ENCODE results near the gene HNRNPR.

HNRNPR gene

GRCh38 chr1:23369335-23370013, 25.4 kb upstream of the HNRNPR start, which contains the start of gene ZNF436:
Gene ZNF436 (minus strand): TSS chr1:23369836. CDS start chr1:23368005, 1,831 bp downstream.
- peak; percentile 89 for DNase-seq (ENCODE audit: low read depth)

- DNase-seq (ENCODE audit: low read depth), result peak; percentile 87
Observed at GRCh38 chr1:23368562-23369334, 24.7 kb upstream of the HNRNPR start.

- DNase-seq (ENCODE audit: low read depth), result peak; percentile 98
Observed at GRCh38 chr1:23367791-23368561, 23.9 kb upstream of the HNRNPR start.

GRCh38 chr1:23367451-23367790, 23.3 kb upstream of the HNRNPR start:
- DNase-seq (ENCODE audit: low read depth), result no peak

- DNase-seq (ENCODE audit: low read depth), result no peak
Observed at GRCh38 chr1:23366598-23366997, 22.5 kb upstream of the HNRNPR start.

- no peak for DNase-seq (ENCODE audit: low read depth)
Observed at GRCh38 chr1:23366146-23366545, 22.1 kb upstream of the HNRNPR start.

GRCh38 chr1:23362218-23362713, 18.2 kb upstream of the HNRNPR start:
- DNase-seq (ENCODE audit: low read depth), result no peak

- DNase-seq (ENCODE audit: low read depth), result no peak
Observed at GRCh38 chr1:23358310-23358875, 14.3 kb upstream of the HNRNPR start.

- DNase-seq (ENCODE audit: low read depth), result no peak
Observed at GRCh38 chr1:23357138-23357908, 13.2 kb upstream of the HNRNPR start.

- no peak for DNase-seq (ENCODE audit: low read depth)
Observed at GRCh38 chr1:23356471-23357137, 12.5 kb upstream of the HNRNPR start.

- DNase-seq (ENCODE audit: low read depth), result no peak
Observed at GRCh38 chr1:23354245-23354644, 10.2 kb upstream of the HNRNPR start.

- no peak for DNase-seq (ENCODE audit: low read depth)
Observed at GRCh38 chr1:23352096-23352695, 8.1 kb upstream of the HNRNPR start.

GRCh38 chr1:23345920-23346319, 1.8 kb upstream of the HNRNPR start:
- DNase-seq (ENCODE audit: low read depth), result no peak

- no peak for DNase-seq (ENCODE audit: low read depth)
Observed at GRCh38 chr1:23344987-23345472, 946 bp upstream of the HNRNPR start.

GRCh38 chr1:23343221-23344110, 618 bp downstream of the HNRNPR start:
- peak; percentile 85 for DNase-seq (ENCODE audit: low read depth)

GRCh38 chr1:23341931-23342692, 2.0 kb downstream of the HNRNPR start:
- peak; percentile 82 for DNase-seq (ENCODE audit: low read depth)

- DNase-seq (ENCODE audit: low read depth), result no peak
Observed at GRCh38 chr1:23339632-23340031, 4.5 kb downstream of the HNRNPR start.

- DNase-seq (ENCODE audit: low read depth), result peak; percentile 33
Observed at GRCh38 chr1:23337869-23338268, 6.2 kb downstream of the HNRNPR start.

- DNase-seq (ENCODE audit: low read depth), result no peak
Observed at GRCh38 chr1:23331713-23332112, 12.4 kb downstream of the HNRNPR start.

Data from amniotic epithelial cell (primary cell).